ENCODE results near the gene TRAP1. TPM values are rescaled to one million over a fixed set of nuclear protein-coding genes. Genes with fewer than 3 reads are reported as not detected.

Gene TRAP1
- total and polyA plus RNA-seq, 2 experiments from 2014 or later: 143 to 228 TPM

DNA sequence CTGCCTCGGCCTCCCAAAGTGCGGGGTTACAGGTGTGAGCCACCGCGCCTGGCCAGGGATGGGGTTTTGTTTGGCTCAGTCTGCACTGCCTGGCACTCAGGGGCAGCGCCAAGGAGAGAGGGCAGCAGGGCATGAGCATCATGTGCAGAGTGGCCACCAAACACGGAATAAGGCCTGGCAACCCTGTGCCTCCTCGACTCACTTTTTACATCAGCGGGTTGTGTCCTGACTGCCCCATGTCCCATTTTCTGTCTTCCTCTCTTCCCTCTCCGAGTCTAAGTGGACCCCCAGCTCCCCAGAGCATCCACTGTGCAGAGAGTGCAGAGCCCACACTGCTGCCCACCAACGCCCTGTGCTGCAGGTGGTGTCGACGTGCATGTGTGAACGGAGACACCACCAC lies 18.2 kb upstream of the TRAP1 start:
- H3K27ac Mint-ChIP-seq: no peak overlapping the region
- ATAC-seq (no peak), DNase-seq (ENCODE audit: low spot score) (no peak)
- peaks cover 38% of the 10 kb centered on the region for H3K36me3 ChIP-seq (ENCODE audit: insufficient read depth)
- peaks cover 13% of the 10 kb centered on the region for H3K27me3 Mint-ChIP-seq (ENCODE audit: insufficient read depth, low read depth, poor library complexity)
- H3F3A ChIP-seq (replicated peaks; ENCODE audit: low read depth): 0 out of 2 replicates have a peak, but pooled peaks cover 4% of the 10 kb centered on the region
- H3K4me3 Mint-ChIP-seq: no peak overlapping the region
- H3K4me3 ChIP-seq: no peak overlapping the region
- no peaks in the 10 kb centered on the region; the same call in 1 of the 2 replicates for H4K20me1 ChIP-seq (replicated peaks; ENCODE audit: insufficient read depth)
- H3K9me3 Mint-ChIP-seq: no peaks in the 10 kb centered on the region
- peaks cover 90% of the 10 kb centered on the region for H3K36me3 Mint-ChIP-seq (ENCODE audit: low read depth)
- no peak overlapping the region for H3K27ac ChIP-seq (ENCODE audit: low read depth)
- H2AFZ ChIP-seq: no peak overlapping the region
- H3K27me3 ChIP-seq (ENCODE audit: insufficient read depth): no peaks in the 10 kb centered on the region
- no peaks in the 10 kb centered on the region for H3K9me2 ChIP-seq (ENCODE audit: insufficient read depth)
- peaks cover 2% of the 10 kb centered on the region; the same call in 2 of the 3 replicates for H3K4me1 Mint-ChIP-seq
- no peak overlapping the region for H3K4me2 ChIP-seq
- no peaks in the 10 kb centered on the region for H3K79me2 ChIP-seq (replicated peaks; ENCODE audit: insufficient read depth)
- no peaks in the 10 kb centered on the region for H3K4me1 ChIP-seq (ENCODE audit: insufficient read depth)
- TF ChIP-seq POLR2AphosphoS5 (IDR thresholded peaks at IDR 0.05; ENCODE audit: low read depth): no peak
- TF ChIP-seq, protein P1, sequence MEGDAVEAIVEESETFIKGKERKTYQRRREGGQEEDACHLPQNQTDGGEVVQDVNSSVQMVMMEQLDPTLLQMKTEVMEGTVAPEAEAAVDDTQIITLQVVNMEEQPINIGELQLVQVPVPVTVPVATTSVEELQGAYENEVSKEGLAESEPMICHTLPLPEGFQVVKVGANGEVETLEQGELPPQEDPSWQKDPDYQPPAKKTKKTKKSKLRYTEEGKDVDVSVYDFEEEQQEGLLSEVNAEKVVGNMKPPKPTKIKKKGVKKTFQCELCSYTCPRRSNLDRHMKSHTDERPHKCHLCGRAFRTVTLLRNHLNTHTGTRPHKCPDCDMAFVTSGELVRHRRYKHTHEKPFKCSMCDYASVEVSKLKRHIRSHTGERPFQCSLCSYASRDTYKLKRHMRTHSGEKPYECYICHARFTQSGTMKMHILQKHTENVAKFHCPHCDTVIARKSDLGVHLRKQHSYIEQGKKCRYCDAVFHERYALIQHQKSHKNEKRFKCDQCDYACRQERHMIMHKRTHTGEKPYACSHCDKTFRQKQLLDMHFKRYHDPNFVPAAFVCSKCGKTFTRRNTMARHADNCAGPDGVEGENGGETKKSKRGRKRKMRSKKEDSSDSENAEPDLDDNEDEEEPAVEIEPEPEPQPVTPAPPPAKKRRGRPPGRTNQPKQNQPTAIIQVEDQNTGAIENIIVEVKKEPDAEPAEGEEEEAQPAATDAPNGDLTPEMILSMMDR (conservative IDR thresholded peaks at IDR 0.05; ENCODE audit: low read depth in 2 of 2): no peak

DNA sequence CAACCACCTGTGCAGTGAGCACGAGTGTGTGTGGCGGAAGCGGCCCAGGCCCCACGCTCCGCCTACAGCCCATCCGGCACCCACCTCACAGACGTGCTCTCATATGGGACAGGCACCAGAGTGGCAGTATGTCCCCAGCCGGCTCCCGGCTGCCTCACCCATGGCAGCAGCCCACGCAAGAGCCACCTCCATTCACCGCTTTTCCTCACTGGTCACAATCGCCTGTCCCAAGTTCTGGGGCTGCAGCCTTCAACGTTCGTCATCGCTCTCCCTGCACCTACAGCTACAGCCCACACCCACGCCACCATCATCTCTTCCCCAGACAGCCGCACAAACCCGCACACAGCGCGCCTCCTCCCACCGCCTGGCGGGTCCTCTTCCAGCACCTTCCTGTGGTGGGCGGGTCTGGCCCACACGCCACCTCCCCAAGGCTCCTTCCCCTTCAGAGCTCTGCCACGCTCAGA lies 17.5 kb upstream of the TRAP1 start:
- no peaks in the 10 kb centered on the region; the same call in 1 of the 2 replicates for H4K20me1 ChIP-seq (replicated peaks; ENCODE audit: insufficient read depth)
- H3K9me3 Mint-ChIP-seq: no peaks in the 10 kb centered on the region

DNA sequence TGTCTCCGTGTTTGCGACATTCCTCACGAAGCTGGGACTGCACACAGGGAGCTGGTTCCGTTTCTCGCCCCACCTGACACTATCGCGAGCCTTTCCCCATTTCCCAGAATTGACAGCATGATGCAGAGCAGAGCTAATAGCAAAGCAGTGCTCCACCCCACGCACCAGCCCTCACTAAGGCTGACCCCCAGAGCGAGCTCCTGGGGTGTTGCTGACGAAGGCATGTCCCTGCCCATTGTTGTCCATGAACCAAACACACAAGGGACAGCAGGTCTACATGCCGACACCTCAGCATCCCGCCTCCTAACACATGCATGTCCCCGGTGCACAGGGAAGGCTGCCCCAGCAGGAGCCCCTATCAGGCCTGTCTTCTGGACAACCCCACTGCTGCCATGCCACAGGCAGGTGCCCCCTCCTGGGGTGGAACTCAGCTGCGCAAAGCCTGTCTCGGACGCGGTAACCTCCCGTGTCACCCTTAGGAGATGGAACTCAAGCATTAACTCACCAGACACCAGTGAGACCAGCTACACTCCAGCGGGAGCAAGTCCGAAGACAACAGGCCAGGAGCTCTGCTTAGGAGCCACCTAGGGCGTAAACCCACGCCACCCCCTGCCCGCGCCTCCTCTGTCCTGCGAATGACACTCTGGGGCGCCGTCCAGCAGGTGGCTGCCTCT lies 16.9 kb upstream of the TRAP1 start:
- H3K9me2 ChIP-seq (ENCODE audit: insufficient read depth): no peaks in the 10 kb centered on the region
- Mint-ChIP-seq H3K36me3 (ENCODE audit: low read depth) (peaks cover 92% of the 10 kb centered on the region), H3K4me3 (no peak overlapping the region), H3K27me3 (ENCODE audit: insufficient read depth, low read depth, poor library complexity) (peaks cover 18% of the 10 kb centered on the region), H3K27ac (no peak overlapping the region), H3K4me1 (peaks cover 2% of the 10 kb centered on the region; the same call in 2 of the 3 replicates), H3K9me3 (no peaks in the 10 kb centered on the region)
- H4K20me1 ChIP-seq (replicated peaks; ENCODE audit: insufficient read depth): no peaks in the 10 kb centered on the region; the same call in 1 of the 2 replicates
- H3F3A ChIP-seq (replicated peaks; ENCODE audit: low read depth): 0 out of 2 replicates have a peak, but pooled peaks cover 4% of the 10 kb centered on the region
- no peak for ATAC-seq
- peaks cover 27% of the 10 kb centered on the region for H3K36me3 ChIP-seq (ENCODE audit: insufficient read depth)
- DNase-seq (ENCODE audit: low spot score): no peak
- H3K4me3 ChIP-seq: no peak overlapping the region
- no peak overlapping the region for H2AFZ ChIP-seq
- H3K27ac ChIP-seq (ENCODE audit: low read depth): no peak overlapping the region
- no peak overlapping the region for H3K4me2 ChIP-seq
- H3K4me1 ChIP-seq (ENCODE audit: insufficient read depth): no peaks in the 10 kb centered on the region
- no peaks in the 10 kb centered on the region for H3K27me3 ChIP-seq (ENCODE audit: insufficient read depth)
- H3K79me2 ChIP-seq (replicated peaks; ENCODE audit: insufficient read depth): no peaks in the 10 kb centered on the region
- TF ChIP-seq CREB1 (CRISPR knock-in tag; IDR thresholded peaks at IDR 0.05; ENCODE audit: low read depth) (no peak), ZNF114 (CRISPR knock-in tag; IDR thresholded peaks at IDR 0.05) (no peak), JUNB (IDR thresholded peaks at IDR 0.05; ENCODE audit: unreplicated experiment) (no peak), ZNF331 (CRISPR knock-in tag; IDR thresholded peaks at IDR 0.05; ENCODE audit: low read depth) (no peak), STAT1 (IDR thresholded peaks at IDR 0.05; ENCODE audit: unreplicated experiment) (no peak), POLR2AphosphoS5 (IDR thresholded peaks at IDR 0.05; ENCODE audit: low read depth) (no peak), NANOG (IDR thresholded peaks at IDR 0.05; ENCODE audit: borderline replicate concordance) (no peak)
- TF ChIP-seq, protein P2, sequence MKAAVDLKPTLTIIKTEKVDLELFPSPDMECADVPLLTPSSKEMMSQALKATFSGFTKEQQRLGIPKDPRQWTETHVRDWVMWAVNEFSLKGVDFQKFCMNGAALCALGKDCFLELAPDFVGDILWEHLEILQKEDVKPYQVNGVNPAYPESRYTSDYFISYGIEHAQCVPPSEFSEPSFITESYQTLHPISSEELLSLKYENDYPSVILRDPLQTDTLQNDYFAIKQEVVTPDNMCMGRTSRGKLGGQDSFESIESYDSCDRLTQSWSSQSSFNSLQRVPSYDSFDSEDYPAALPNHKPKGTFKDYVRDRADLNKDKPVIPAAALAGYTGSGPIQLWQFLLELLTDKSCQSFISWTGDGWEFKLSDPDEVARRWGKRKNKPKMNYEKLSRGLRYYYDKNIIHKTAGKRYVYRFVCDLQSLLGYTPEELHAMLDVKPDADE (IDR thresholded peaks at IDR 0.05): no peak

More for the DNA sequence above, 17.5 kb upstream of the TRAP1 start:
- 0 out of 2 replicates have a peak, but pooled peaks cover 4% of the 10 kb centered on the region for H3F3A ChIP-seq (replicated peaks; ENCODE audit: low read depth)
- no peak for TF ChIP-seq NANOG (IDR thresholded peaks at IDR 0.05; ENCODE audit: borderline replicate concordance)
- no peak for TF ChIP-seq JUNB (IDR thresholded peaks at IDR 0.05; ENCODE audit: unreplicated experiment)
- no peak for TF ChIP-seq ZNF331 (CRISPR knock-in tag; IDR thresholded peaks at IDR 0.05; ENCODE audit: low read depth)
- no peak for TF ChIP-seq EZH2 (IDR thresholded peaks at IDR 0.05; ENCODE audit: low read depth, unreplicated experiment)
- Mint-ChIP-seq H3K27me3 (ENCODE audit: insufficient read depth, low read depth, poor library complexity) (peaks cover 14% of the 10 kb centered on the region), H3K4me3 (no peak overlapping the region), H3K36me3 (ENCODE audit: low read depth) (peaks cover 92% of the 10 kb centered on the region), H3K4me1 (peaks cover 2% of the 10 kb centered on the region; the same call in 2 of the 3 replicates), H3K27ac (no peak overlapping the region)
- peaks cover 33% of the 10 kb centered on the region for H3K36me3 ChIP-seq (ENCODE audit: insufficient read depth)
- H3K4me3 ChIP-seq: no peak overlapping the region
- no peaks in the 10 kb centered on the region for H3K27me3 ChIP-seq (ENCODE audit: insufficient read depth)
- H2AFZ ChIP-seq: no peak overlapping the region
- H3K79me2 ChIP-seq (replicated peaks; ENCODE audit: insufficient read depth): no peaks in the 10 kb centered on the region
- no peak overlapping the region for H3K27ac ChIP-seq (ENCODE audit: low read depth)
- ATAC-seq: no peak
- no peak overlapping the region for H3K4me2 ChIP-seq
- DNase-seq (ENCODE audit: low spot score): no peak
- no peaks in the 10 kb centered on the region for H3K4me1 ChIP-seq (ENCODE audit: insufficient read depth)
- H3K9me2 ChIP-seq (ENCODE audit: insufficient read depth): no peaks in the 10 kb centered on the region
